Measurements from ENCODE around the gene ELOVL3. TPM values are rescaled to one million over a fixed set of nuclear protein-coding genes. Genes with fewer than 3 reads are reported as not detected.

Gene ELOVL3
- total and polyA plus RNA-seq, 2 of the 13 experiments (the other 11 are each of a cell fraction or from before 2014, with no cell fraction given), result 0.58 to 0.69 TPM

DNA sequence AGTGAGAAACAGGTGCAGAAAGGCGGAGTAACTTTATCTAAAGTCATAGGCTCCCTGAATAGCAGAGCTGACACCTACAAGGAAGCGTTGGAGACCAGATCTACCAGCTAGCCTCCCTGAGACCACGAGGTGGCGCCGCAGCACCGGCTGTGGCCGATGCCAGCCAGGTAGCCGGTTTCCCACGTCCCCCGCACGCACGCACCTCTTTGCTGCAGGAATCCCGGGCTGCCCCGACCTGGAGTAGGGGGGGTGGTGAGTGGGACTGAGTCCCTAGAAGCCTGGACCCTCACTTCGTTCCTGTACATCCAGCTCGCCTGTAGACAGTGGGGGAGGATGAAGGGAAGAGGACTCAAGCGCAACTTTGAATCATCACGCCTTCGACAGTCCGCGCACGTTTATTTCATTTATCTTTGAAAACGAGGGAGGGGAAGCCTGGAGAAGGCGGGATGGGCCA, 3.7 kb downstream of the ELOVL3 start (continued):
- TF ChIP-seq ZNF547 (CRISPR knock-in tag; IDR thresholded peaks at IDR 0.05), result 0 out of 2 replicates have a peak, but pooled peaks have one; percentile 65
- no peak for TF ChIP-seq ADNP (CRISPR knock-in tag; IDR thresholded peaks at IDR 0.05)
- TF ChIP-seq HES4 (CRISPR knock-in tag; IDR thresholded peaks at IDR 0.05; ENCODE audit: borderline replicate concordance), result no peak
- TF ChIP-seq, protein P1, sequence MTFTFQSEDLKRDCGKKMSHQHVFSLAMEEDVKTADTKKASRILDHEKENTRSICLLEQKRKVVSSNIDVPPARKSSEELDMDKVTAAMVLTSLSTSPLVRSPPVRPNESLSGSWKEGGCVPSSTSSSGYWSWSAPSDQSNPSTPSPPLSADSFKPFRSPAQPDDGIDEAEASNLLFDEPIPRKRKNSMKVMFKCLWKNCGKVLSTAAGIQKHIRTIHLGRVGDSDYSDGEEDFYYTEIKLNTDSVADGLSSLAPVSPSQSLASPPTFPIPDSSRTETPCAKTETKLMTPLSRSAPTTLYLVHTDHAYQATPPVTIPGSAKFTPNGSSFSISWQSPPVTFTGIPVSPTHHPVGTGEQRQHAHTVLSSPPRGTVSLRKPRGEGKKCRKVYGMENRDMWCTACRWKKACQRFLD (CRISPR knock-in tag; IDR thresholded peaks at IDR 0.05; ENCODE audit: borderline replicate concordance), result no peak
- TF ChIP-seq AHR (CRISPR knock-in tag; IDR thresholded peaks at IDR 0.05), result no peak
- no peak for TF ChIP-seq NFKBIZ (CRISPR knock-in tag; IDR thresholded peaks at IDR 0.05)
- no peak; the same call in 1 of the 2 replicates for TF ChIP-seq TBX2 (CRISPR knock-in tag; IDR thresholded peaks at IDR 0.05; ENCODE audit: borderline replicate concordance)
- no peak for TF ChIP-seq CBFB (CRISPR knock-in tag; IDR thresholded peaks at IDR 0.05)
- no peak for TF ChIP-seq ZNF326 (CRISPR knock-in tag; IDR thresholded peaks at IDR 0.05; ENCODE audit: borderline replicate concordance)
- no peak for TF ChIP-seq SCMH1 (CRISPR knock-in tag; IDR thresholded peaks at IDR 0.05; ENCODE audit: borderline replicate concordance)
- TF ChIP-seq ZMYM3 (CRISPR knock-in tag; IDR thresholded peaks at IDR 0.05), result 0 out of 2 replicates have a peak, but pooled peaks have one; percentile 29
- TF ChIP-seq MIER2 (CRISPR knock-in tag; IDR thresholded peaks at IDR 0.05), result no peak
- TF ChIP-seq ZBTB3 (CRISPR knock-in tag; IDR thresholded peaks at IDR 0.05; ENCODE audit: borderline replicate concordance, low read depth), result no peak
- TF ChIP-seq DDIT3 (CRISPR knock-in tag; IDR thresholded peaks at IDR 0.05), result no peak
- TF ChIP-seq HNRNPLL (IDR thresholded peaks at IDR 0.05; ENCODE audit: low read depth, low read length, poor library complexity, severe bottlenecking), result peak; percentile 48
- peak; percentile 65; the same call in 1 of the 2 replicates for TF ChIP-seq MIER3 (CRISPR knock-in tag; IDR thresholded peaks at IDR 0.05; ENCODE audit: borderline replicate concordance)
- 0 out of 2 replicates have a peak, but pooled peaks have one; percentile 4 for TF ChIP-seq ZNF558 (CRISPR knock-in tag; IDR thresholded peaks at IDR 0.05; ENCODE audit: borderline replicate concordance)
- TF ChIP-seq CCAR2 (optimal IDR thresholded peaks at IDR 0.05; ENCODE audit: low read depth, low read length), result no peak
- no peak for TF ChIP-seq ATF4 (CRISPR knock-in tag; IDR thresholded peaks at IDR 0.05)
- TF ChIP-seq, protein P2, sequence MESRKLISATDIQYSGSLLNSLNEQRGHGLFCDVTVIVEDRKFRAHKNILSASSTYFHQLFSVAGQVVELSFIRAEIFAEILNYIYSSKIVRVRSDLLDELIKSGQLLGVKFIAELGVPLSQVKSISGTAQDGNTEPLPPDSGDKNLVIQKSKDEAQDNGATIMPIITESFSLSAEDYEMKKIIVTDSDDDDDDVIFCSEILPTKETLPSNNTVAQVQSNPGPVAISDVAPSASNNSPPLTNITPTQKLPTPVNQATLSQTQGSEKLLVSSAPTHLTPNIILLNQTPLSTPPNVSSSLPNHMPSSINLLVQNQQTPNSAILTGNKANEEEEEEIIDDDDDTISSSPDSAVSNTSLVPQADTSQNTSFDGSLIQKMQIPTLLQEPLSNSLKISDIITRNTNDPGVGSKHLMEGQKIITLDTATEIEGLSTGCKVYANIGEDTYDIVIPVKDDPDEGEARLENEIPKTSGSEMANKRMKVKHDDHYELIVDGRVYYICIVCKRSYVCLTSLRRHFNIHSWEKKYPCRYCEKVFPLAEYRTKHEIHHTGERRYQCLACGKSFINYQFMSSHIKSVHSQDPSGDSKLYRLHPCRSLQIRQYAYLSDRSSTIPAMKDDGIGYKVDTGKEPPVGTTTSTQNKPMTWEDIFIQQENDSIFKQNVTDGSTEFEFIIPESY (CRISPR knock-in tag; IDR thresholded peaks at IDR 0.05), result no peak
- no peak for TF ChIP-seq MAFK (conservative IDR thresholded peaks at IDR 0.05 in 1 of 2, IDR thresholded peaks at IDR 0.05 in 1 of 2; ENCODE audit: low read length in 2 of 2)
- peak; percentile 14; the same call in 1 of the 2 replicates for TF ChIP-seq HIVEP1 (CRISPR knock-in tag; IDR thresholded peaks at IDR 0.05)
- TF ChIP-seq ZNF878 (CRISPR knock-in tag; IDR thresholded peaks at IDR 0.05), result no peak
- 0 out of 2 replicates have a peak, but pooled peaks have one; percentile 38 for TF ChIP-seq ZFX (CRISPR knock-in tag; IDR thresholded peaks at IDR 0.05; ENCODE audit: low read depth)
- 0 out of 2 replicates have a peak, but pooled peaks have one; percentile 38 for TF ChIP-seq MEIS1 (CRISPR knock-in tag; IDR thresholded peaks at IDR 0.05; ENCODE audit: borderline replicate concordance)
- TF ChIP-seq THAP8 (CRISPR knock-in tag; IDR thresholded peaks at IDR 0.05; ENCODE audit: borderline replicate concordance), result no peak

Data from HepG2 (cell line).